CD14-positive monocyte (primary cell): ENCODE measurements around the gene DNAJC9. TPM values are rescaled to one million over a fixed set of nuclear protein-coding genes. Genes with fewer than 3 reads are reported as not detected.

Experiments used
- DNase-seq, 3 donors: peaks; one replicate each; pipeline ENCODE4 v3.0.0-alpha.2; 2011 to 2022
- H2AFZ ChIP-seq: 2 replicates; pipeline ENCODE4 v1.6.0; 2012; ENCODE audit warnings: mild to moderate bottlenecking, low read depth, low read length, inconsistent platforms; ENCODE audit not compliant: insufficient read depth, poor library complexity, severe bottlenecking
- H3K27ac ChIP-seq, 2 donors: 1 replicate in 1 of 2; 2 replicates in 1 of 2; pipeline ENCODE4 v1.5.1; 2012 to 2013; ENCODE audit warnings: low read length in 2 of 2, control low read depth in 1 of 2, inconsistent platforms in 1 of 2, low read depth in 1 of 2, mild to moderate bottlenecking in 1 of 2
- H3K27me3 ChIP-seq, 2 donors: one replicate each; pipeline versions ENCODE4 v1.6.0 to v1.6.1; 2011 to 2013; ENCODE audit warnings: low read length in 2 of 2; ENCODE audit not compliant: control insufficient read depth in 2 of 2, insufficient read depth in 2 of 2
- H3K36me3 ChIP-seq, 2 donors: replicated peaks in 1 of 2; 1 replicate in 1 of 2; 2 replicates in 1 of 2; pipeline versions ENCODE4 v1.5.1 to v1.6.1; 2012 to 2013; ENCODE audit warnings: low read length in 2 of 2, control low read depth in 1 of 2, inconsistent platforms in 1 of 2, mild to moderate bottlenecking in 1 of 2; ENCODE audit not compliant: insufficient read depth in 2 of 2, control insufficient read depth in 1 of 2
- H3K4me1 ChIP-seq, 2 donors: 1 replicate in 1 of 2; 2 replicates in 1 of 2; pipeline versions ENCODE4 v1.5.1 to v1.6.1; 2012 to 2013; ENCODE audit warnings: low read length in 2 of 2, control low read depth in 1 of 2, inconsistent platforms in 1 of 2, mild to moderate bottlenecking in 1 of 2, moderate library complexity in 1 of 2; ENCODE audit not compliant: insufficient read depth in 2 of 2, control insufficient read depth in 1 of 2
- H3K4me2 ChIP-seq: replicated peaks from 2 replicates; pipeline ENCODE3; 2012; ENCODE audit warnings: low read length, moderate library complexity, mild to moderate bottlenecking; ENCODE audit not compliant: poor library complexity, severe bottlenecking; ENCODE audit errors: extremely low read depth
- H3K4me3 ChIP-seq, 3 experiments: fragments of 200-600 bp in 1 of 3; sonication (generic) in 1 of 3; replicated peaks in 1 of 3; 1 replicate in 2 of 3; 2 replicates in 1 of 3; pipeline ENCODE4 v1.5.1; 2011 to 2013; ENCODE audit warnings: low read length in 3 of 3, mild to moderate bottlenecking in 3 of 3, control low read depth in 2 of 3, low read depth in 2 of 3, inconsistent platforms in 1 of 3, moderate library complexity in 1 of 3
- H3K79me2 ChIP-seq: 2 replicates; pipeline ENCODE4 v1.6.0; 2012; ENCODE audit warnings: mild to moderate bottlenecking, control low read depth, inconsistent platforms, low read length, moderate library complexity; ENCODE audit not compliant: insufficient read depth
- H3K9ac ChIP-seq: 2 replicates; pipeline ENCODE4 v1.6.0; 2017; ENCODE audit warnings: low read length, mild to moderate bottlenecking; ENCODE audit not compliant: insufficient read depth, poor library complexity, severe bottlenecking
- H3K9me3 ChIP-seq, 2 donors: replicated peaks in 1 of 2; 1 replicate in 1 of 2; 2 replicates in 1 of 2; pipeline versions ENCODE4 v1.5.1 to v1.6.1; 2012 to 2013; ENCODE audit warnings: low read length in 2 of 2, control low read depth in 1 of 2; ENCODE audit not compliant: control insufficient read depth in 1 of 2, insufficient read depth in 1 of 2
- H4K20me1 ChIP-seq: 2 replicates; pipeline ENCODE4 v1.6.0; 2012; ENCODE audit warnings: mild to moderate bottlenecking, low read length, control low read depth, moderate library complexity; ENCODE audit not compliant: insufficient read depth
- H3K27ac Mint-ChIP-seq, 7 donors: one replicate each; pipeline ENCODE4 v1.8.0; 2020; ENCODE audit warnings: mild to moderate bottlenecking in 7 of 7, mixed read lengths in 7 of 7, moderate library complexity in 6 of 7, inconsistent platforms in 2 of 7
- H3K27me3 Mint-ChIP-seq, 3 donors: one replicate each; pipeline ENCODE4 v1.8.0; 2021 to 2022; ENCODE audit warnings: low read depth in 3 of 3, mild to moderate bottlenecking in 3 of 3, mixed read lengths in 3 of 3, moderate library complexity in 3 of 3, inconsistent platforms in 1 of 3
- H3K36me3 Mint-ChIP-seq, 2 donors: one replicate each; pipeline ENCODE4 v1.8.0; 2020; ENCODE audit warnings: mixed read lengths in 2 of 2, inconsistent platforms in 1 of 2, mild to moderate bottlenecking in 1 of 2
- H3K4me1 Mint-ChIP-seq: one replicate; pipeline ENCODE4 v1.8.0; 2020; ENCODE audit warnings: mild to moderate bottlenecking, mixed read lengths
- H3K4me3 Mint-ChIP-seq, 2 donors: one replicate each; pipeline ENCODE4 v1.8.0; 2020; ENCODE audit warnings: mild to moderate bottlenecking in 2 of 2, mixed read lengths in 2 of 2, moderate library complexity in 1 of 2
- H3K9me3 Mint-ChIP-seq, 7 donors: one replicate each; pipeline ENCODE4 v1.8.0; 2020 to 2022; ENCODE audit warnings: mixed read lengths in 7 of 7, mild to moderate bottlenecking in 6 of 7, moderate library complexity in 6 of 7, inconsistent platforms in 2 of 7
- WGBS: methylation state at CpG from one replicate; pipeline ENCODE4 v1.1.5; 2013; ENCODE audit warnings: missing lambda C conversion rate; ENCODE audit not compliant: insufficient coverage; 5-methylcytosine and 5-hydroxymethylcytosine counted together
- intact Hi-C, 2 donors: fragments of 100-400 bp; cut with micrococcal nuclease; formaldehyde crosslinking; loops; one replicate each; pipeline versions ENCODE4 v1.15.0 to v1.15.1; 2023
- polyA plus RNA-seq, 3 donors: library from polyadenylated mRNA; depleted of rRNA in 1 of 3; unstranded in 2 of 3; stranded (reverse) in 1 of 3; fragments of 300-500 nt in 2 of 3; fragments of >200 nt in 1 of 3; fragmentation: Illumina TruSeq in 2 of 3; gene quantifications; 1 replicate in 2 of 3; 2 replicates in 1 of 3; pipeline ENCODE4 v1.2.3, GENCODE V29; 2012 to 2021
- TF ChIP-seq, protein P1 (sequence below): fragments of 200-600 bp; IDR thresholded peaks from one replicate; pipeline ENCODE4 v1.8.0; 2022; ENCODE audit warnings: antibody characterized with exemption, mild to moderate bottlenecking

DNAJC9 gene
- polyA plus RNA-seq, 3 donors: 2.3 to 7.2 (median 2.4) TPM

DNA sequence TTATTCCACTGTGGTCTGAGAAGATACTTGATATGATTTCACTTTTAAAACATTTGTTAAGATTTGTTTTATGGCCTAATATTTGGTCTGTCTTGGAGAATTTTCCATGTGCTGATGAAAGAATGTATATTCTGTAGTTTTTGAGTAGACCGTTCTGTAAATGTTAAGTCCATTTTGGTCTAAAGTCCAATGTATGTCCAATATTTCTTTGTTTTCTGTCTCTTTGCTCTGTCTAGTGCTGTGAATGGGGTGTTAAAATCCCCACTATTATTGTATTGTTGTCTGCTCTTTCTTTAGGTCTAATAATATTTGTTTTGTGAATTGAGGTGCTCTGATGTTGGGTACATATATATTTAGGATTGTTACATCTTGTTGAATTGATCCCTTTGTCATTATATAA, 31.3 kb downstream of the DNAJC9 start:
- no peak overlapping the region for H3K27ac Mint-ChIP-seq
- no peak overlapping the region for H3K4me3 Mint-ChIP-seq
- intact Hi-C loops: no loop called here

GRCh38 chr10:73211106-73211811, 35.8 kb downstream of the DNAJC9 start:
- Histone ChIP-seq H3K36me3 (peaks cover 13 to 56% of the 10 kb centered on the region in 2 donors), H3K9ac (no peak overlapping the region), H3K4me1 (no peaks in the 10 kb centered on the region), H4K20me1 (no peaks in the 10 kb centered on the region), H3K9me3 (no peaks in the 10 kb centered on the region), H3K27ac (no peak overlapping the region), H3K4me2 (no peak overlapping the region), H3K4me3 (no peak overlapping the region), H2AFZ (no peak overlapping the region), H3K79me2 (no peaks in the 10 kb centered on the region), H3K27me3 (no peaks in the 10 kb centered on the region)
- peaks cover 49 to 51% of the 10 kb centered on the region in 2 donors for H3K36me3 Mint-ChIP-seq
- H3K9me3 Mint-ChIP-seq: peaks cover 0 to 2% (median 0%) of the 10 kb centered on the region in 7 donors
- no peaks in the 10 kb centered on the region for H3K4me1 Mint-ChIP-seq
- intact Hi-C loops: no loop called here
- no peak overlapping the region for H3K27ac Mint-ChIP-seq
- no peak for DNase-seq
- TF ChIP-seq, protein P1, sequence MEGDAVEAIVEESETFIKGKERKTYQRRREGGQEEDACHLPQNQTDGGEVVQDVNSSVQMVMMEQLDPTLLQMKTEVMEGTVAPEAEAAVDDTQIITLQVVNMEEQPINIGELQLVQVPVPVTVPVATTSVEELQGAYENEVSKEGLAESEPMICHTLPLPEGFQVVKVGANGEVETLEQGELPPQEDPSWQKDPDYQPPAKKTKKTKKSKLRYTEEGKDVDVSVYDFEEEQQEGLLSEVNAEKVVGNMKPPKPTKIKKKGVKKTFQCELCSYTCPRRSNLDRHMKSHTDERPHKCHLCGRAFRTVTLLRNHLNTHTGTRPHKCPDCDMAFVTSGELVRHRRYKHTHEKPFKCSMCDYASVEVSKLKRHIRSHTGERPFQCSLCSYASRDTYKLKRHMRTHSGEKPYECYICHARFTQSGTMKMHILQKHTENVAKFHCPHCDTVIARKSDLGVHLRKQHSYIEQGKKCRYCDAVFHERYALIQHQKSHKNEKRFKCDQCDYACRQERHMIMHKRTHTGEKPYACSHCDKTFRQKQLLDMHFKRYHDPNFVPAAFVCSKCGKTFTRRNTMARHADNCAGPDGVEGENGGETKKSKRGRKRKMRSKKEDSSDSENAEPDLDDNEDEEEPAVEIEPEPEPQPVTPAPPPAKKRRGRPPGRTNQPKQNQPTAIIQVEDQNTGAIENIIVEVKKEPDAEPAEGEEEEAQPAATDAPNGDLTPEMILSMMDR: no peak
- no CpG with 5 or more reads among the region's 4 CpGs for WGBS
- no peaks in the 10 kb centered on the region for H3K27me3 Mint-ChIP-seq
- no peak overlapping the region for H3K4me3 Mint-ChIP-seq

More for the DNA sequence above, 31.3 kb downstream of the DNAJC9 start:
- no peaks in the 10 kb centered on the region for H3K27me3 ChIP-seq
- H3K9me3 ChIP-seq: no peaks in the 10 kb centered on the region
- H3K36me3 Mint-ChIP-seq: peaks cover 57 to 60% of the 10 kb centered on the region in 2 donors
- no peaks in the 10 kb centered on the region for H3K4me1 ChIP-seq
- peaks cover 19 to 62% of the 10 kb centered on the region in 2 donors for H3K36me3 ChIP-seq
- H3K9ac ChIP-seq: no peak overlapping the region
- no peaks in the 10 kb centered on the region for H3K27me3 Mint-ChIP-seq
- H3K27ac ChIP-seq: no peak overlapping the region
- TF ChIP-seq, protein P1: no peak
- no peak overlapping the region for H3K4me2 ChIP-seq
- no peak overlapping the region for H2AFZ ChIP-seq
- no peak overlapping the region for H3K4me3 ChIP-seq
- WGBS: no CpG with 5 or more reads among the region's 1 CpG
- no peaks in the 10 kb centered on the region for H3K79me2 ChIP-seq
- H3K4me1 Mint-ChIP-seq: no peaks in the 10 kb centered on the region
- H3K9me3 Mint-ChIP-seq: peaks cover 0 to 2% (median 0%) of the 10 kb centered on the region in 7 donors
- H4K20me1 ChIP-seq: no peaks in the 10 kb centered on the region
- no peak for DNase-seq
